OCI-LY7 (cell line): ENCODE results near the gene SLC44A3.

Source experiments
- CTCF ChIP-seq: fragments of 200-600 bp; sonication (generic); conservative IDR thresholded peaks from 2 replicates; pipeline ENCODE4 v1.5.1; 2014; ENCODE audit warnings: mild to moderate bottlenecking, antibody characterized with exemption, low read length, moderate library complexity, mixed read lengths
- EZH2phosphoT487 ChIP-seq: fragments of 200-600 bp; sonication (generic); IDR thresholded peaks from 2 replicates; pipeline ENCODE4 v1.6.1; 2018; ENCODE audit warnings: low read depth, borderline replicate concordance, mild to moderate bottlenecking, mixed run types, antibody characterized with exemption, low read length, moderate library complexity, mixed read lengths

GRCh38 chr1:94790246-94790645, 29.9 kb upstream of the SLC44A3 start:
- TF ChIP-seq CTCF (no peak), EZH2phosphoT487 (no peak)
